KG1 (cell line): ENCODE measurements around the gene IFT27.

Source experiments
- DNase-seq: peaks from one replicate; lab custom pipeline; 2025; lab: John Stamatoyannopoulos, UW

Gene IFT27

DNA sequence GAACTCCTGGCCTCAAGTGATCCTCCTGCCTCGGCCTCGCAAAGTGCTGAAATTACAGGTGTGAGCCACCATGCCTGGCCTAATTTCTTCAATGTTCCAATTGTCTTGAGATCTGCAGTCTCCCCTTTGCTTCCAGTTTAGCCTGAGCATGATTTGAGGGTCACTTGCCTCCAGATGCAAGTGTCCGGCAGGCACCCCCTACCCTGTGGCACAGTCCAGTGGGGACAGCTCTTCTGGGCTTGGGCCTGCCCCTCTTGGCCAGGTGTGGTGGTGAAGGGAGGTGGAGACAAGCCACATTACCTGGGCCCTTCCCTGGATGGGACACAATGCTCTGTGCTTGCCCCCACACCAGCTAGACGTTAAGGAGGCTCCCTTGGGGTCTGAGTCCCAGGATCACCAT, 51.1 kb downstream of the IFT27 start:
- no peak for DNase-seq

DNA sequence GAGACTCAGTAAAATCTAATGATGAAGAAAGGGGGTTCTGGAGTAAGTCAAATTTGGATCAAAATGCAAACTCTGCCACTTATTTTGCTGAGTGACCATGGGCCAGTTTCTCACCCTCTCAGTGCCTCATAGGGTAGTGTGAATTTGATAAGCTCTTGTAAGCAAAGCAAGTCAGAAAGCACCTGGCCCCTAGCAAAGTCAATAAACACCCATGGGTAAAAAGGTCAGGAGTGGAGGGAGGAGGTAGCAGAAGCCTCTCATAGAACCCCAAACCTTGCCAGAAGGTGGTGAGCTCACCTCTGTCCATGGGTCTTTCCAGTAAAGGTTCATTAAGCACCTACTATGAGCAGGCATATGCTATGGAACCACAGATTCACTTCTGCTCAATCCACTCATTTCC, 53.9 kb downstream of the IFT27 start:
- DNase-seq: no peak

DNA sequence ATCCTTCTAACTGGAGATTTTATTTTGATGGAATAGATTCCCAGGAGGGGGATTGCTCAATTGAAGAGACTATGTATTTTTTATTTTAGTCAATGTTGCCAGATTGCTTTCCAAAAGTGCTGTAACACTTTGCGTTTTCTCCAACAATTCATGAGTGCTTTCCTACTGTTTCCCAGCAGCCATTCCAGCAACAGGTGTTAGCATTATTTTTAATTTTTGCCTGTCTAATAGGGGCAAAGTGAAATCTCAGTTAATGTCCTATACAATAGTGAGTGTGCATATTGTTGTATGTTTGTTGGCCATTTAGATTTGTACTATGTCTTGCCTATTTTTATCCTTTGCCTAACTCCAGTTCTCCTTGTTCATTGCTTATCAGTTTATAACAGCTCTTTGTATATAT, 60.3 kb downstream of the IFT27 start:
- no peak for DNase-seq

DNA sequence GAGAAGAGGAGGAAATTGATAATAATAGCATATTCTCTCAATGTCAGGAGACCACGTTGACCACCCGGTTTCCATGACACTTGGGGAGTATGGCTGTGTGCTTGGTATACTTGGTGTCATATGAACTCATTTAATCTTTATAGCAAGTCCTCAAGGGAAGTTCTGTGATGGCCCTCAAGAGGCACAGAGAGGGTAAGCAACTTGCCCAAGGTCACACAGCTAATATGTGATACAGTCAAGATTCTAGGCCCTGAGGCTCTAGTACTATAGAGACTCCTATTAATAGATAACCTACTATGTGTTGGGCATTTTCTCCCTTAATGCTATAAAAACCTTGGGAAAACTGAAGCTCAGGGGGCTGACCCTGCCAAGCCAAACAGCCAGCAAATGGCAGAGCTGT, 61.8 kb downstream of the IFT27 start:
- no peak for DNase-seq

DNA sequence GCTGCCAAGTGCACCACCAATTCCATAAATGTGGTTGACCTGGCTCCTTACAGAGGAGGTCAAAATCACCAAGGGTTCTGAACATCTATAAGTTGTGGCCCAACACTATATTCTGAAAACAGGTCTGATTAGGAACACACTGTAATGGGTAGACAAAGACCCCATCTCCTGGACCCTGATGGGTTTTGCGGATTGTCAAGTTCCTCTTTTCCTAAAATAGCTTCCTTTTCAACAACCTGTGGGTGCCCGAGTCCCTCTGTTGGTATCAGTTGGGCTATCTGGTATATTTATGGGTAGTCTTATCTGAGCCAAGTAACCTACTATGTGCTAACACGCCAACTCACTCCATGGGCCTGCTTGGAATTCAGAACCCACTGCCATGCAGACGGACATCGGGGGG, 62.5 kb downstream of the IFT27 start:
- no peak for DNase-seq
